ENCODE measurements around the gene PRKN. TPM values are rescaled to one million over a fixed set of nuclear protein-coding genes. Genes with fewer than 3 reads are reported as not detected.

PRKN gene
- total RNA-seq, 1 donor from 2014 or later, result not detected

DNA sequence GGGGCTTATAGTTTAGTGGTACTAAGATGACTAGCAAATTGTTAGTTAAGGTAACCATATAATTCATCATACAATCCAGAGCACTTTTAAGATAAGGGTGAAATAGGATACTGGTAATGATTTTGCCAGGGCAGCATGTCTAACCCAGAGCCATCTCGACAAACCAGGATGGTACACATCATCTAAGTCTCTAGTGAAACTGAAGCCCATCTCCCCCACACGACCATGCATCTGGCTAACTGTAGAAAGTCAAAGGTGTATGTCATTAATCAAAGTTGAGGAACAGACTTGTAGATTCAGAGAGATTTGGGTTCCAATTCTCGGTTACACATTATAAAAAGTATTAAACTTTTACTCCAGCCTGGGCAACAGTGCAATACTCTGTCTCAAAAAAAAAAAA, 78.3 kb downstream of the PRKN start:
- H3K27me3 Mint-ChIP-seq (ENCODE audit: low read depth), result no peaks in the 10 kb centered on the region
- intact Hi-C loops (cut with micrococcal nuclease), result no loop called here
- no peaks in the 10 kb centered on the region for H3K36me3 Mint-ChIP-seq (ENCODE audit: low read depth)
- H3K4me1 Mint-ChIP-seq (ENCODE audit: low read depth), result no peaks in the 10 kb centered on the region
- H3K4me3 Mint-ChIP-seq (ENCODE audit: low read depth), result no peak overlapping the region
- no peak for DNase-seq (ENCODE audit: low spot score)
- no peaks in the 10 kb centered on the region for H3K9me3 Mint-ChIP-seq
- H3K27ac Mint-ChIP-seq, result no peak overlapping the region

DNA sequence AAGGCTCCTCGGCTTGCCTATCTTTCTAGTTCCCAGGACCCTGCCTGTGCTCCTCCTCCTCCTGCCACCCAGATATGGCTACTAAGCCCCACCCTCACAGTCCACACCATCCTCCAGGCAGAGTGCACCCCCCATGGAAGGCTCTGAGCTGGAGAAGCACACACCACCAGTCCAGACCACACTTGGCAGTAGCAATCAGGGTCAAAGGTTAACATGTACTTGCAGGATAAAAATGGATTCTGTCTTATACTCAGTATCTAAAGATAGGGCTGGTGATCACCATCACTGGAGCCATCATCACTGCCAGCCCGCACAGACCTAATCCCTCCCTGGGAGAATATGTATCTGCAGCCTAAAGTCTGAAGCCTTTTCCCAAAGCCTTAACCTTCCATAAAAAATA, 83.4 kb downstream of the PRKN start:
- H3K9me3 Mint-ChIP-seq, result no peaks in the 10 kb centered on the region
- H3K4me1 Mint-ChIP-seq (ENCODE audit: low read depth), result no peaks in the 10 kb centered on the region
- H3K27me3 Mint-ChIP-seq (ENCODE audit: low read depth), result no peaks in the 10 kb centered on the region
- intact Hi-C loops (cut with micrococcal nuclease), result no loop called here
- no peak overlapping the region for H3K27ac Mint-ChIP-seq
- no peaks in the 10 kb centered on the region for H3K36me3 Mint-ChIP-seq (ENCODE audit: low read depth)
- DNase-seq (ENCODE audit: low spot score), result no peak
- H3K4me3 Mint-ChIP-seq (ENCODE audit: low read depth), result no peak overlapping the region

DNA sequence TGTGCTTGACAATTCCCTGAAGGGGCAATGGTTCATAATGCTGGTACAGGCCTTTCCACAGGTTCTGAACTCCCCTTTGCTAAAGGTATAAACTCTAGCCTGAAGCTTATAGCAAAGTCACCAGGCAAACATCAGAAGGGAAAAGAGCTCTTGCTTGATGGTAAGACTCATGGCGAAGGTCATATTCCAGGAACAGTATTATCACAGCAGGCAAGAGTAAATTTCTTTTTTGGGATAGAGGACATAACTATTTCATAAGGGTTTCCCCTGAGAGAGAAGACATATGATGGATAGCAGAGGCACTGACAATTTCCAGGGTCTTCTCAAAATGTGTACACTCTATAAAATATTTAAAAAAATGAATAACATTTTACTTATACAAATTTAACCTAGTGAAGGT, 86.8 kb downstream of the PRKN start:
- H3K9me3 Mint-ChIP-seq, result no peaks in the 10 kb centered on the region
- no peak overlapping the region for H3K4me3 Mint-ChIP-seq (ENCODE audit: low read depth)
- no peaks in the 10 kb centered on the region for H3K4me1 Mint-ChIP-seq (ENCODE audit: low read depth)
- intact Hi-C loops (cut with micrococcal nuclease), result no loop called here
- no peaks in the 10 kb centered on the region for H3K27me3 Mint-ChIP-seq (ENCODE audit: low read depth)
- no peaks in the 10 kb centered on the region for H3K36me3 Mint-ChIP-seq (ENCODE audit: low read depth)
- no peak overlapping the region for H3K27ac Mint-ChIP-seq
- DNase-seq (ENCODE audit: low spot score), result no peak

DNA sequence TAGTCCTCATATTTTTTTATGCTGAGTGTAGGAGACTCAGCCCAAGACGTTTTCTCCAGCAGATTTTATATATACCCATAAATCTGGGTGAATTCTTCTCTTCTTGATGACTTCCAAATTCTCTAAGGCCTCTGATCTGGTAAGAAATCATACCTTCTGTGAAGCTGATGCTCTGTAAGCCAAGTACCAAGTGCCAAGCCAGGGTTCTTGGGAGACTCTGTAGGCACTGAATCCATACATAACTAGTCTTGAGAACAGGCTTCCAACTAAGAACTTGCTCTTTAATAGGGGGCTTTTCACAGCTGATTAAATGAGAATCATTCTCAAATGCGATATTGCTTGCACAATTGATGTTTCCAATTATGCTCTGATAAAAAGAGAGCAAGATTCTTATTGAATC, 87.6 kb downstream of the PRKN start:
- intact Hi-C loops (cut with micrococcal nuclease), result no loop called here
- no peaks in the 10 kb centered on the region for H3K27me3 Mint-ChIP-seq (ENCODE audit: low read depth)
- no peak for DNase-seq (ENCODE audit: low spot score)
- no peak overlapping the region for H3K27ac Mint-ChIP-seq
- H3K4me3 Mint-ChIP-seq (ENCODE audit: low read depth), result no peak overlapping the region
- H3K36me3 Mint-ChIP-seq (ENCODE audit: low read depth), result no peaks in the 10 kb centered on the region
- no peaks in the 10 kb centered on the region for H3K9me3 Mint-ChIP-seq
- no peaks in the 10 kb centered on the region for H3K4me1 Mint-ChIP-seq (ENCODE audit: low read depth)

DNA sequence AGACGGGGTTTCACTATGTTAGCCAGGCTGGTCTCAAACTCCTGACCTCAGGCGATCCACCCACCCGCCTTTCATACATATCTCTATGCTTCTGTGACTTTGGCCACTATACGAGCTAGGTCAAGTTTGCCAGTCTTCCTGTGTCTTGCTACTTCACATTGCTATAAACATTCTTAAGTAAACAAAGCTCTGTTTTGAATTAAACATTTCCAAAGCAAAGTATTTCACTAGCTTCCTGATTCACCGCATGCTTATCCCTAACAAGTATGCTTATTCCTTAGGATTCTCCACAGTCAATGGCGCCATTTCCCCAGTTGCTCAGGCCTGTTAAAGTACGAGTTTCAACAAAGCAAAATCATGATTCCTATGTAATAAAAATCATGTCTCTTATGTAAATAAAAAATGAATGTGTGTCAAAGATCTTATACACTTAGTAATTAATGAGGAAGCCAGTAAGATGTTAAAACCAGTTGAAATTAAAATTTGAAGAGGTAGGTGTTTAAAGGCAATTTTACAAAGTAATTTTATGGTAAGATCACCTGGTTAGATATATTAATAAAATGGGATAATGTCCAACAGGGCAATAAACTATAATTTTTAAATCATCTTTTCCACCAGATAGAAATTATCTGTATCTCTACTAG, 88.5 kb downstream of the PRKN start:
- Mint-ChIP-seq H3K27me3 (ENCODE audit: low read depth) (no peaks in the 10 kb centered on the region), H3K36me3 (ENCODE audit: low read depth) (no peaks in the 10 kb centered on the region), H3K9me3 (no peaks in the 10 kb centered on the region), H3K27ac (no peak overlapping the region), H3K4me3 (ENCODE audit: low read depth) (no peak overlapping the region), H3K4me1 (ENCODE audit: low read depth) (no peaks in the 10 kb centered on the region)
- intact Hi-C loops (cut with micrococcal nuclease), result no loop called here
- no peak for DNase-seq (ENCODE audit: low spot score)

DNA sequence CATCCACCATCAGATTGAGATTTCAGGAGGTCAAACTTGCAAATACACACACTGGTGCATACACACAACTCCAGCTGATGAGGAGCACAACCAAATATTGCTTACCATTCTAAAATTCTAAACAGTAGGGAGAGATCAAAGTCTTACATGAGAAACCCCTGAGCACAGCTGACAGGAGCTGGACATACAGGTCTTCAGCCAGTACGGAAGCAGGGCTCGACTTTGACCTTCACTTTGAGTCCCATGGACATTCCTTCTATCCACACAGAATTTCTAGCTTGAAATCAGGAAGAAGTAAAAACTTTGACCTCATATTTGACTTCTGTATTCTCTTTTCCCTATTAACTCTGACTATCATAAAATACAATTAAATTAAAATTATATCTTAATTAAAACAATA, 90.2 kb downstream of the PRKN start:
- Mint-ChIP-seq H3K36me3 (ENCODE audit: low read depth) (no peaks in the 10 kb centered on the region), H3K4me3 (ENCODE audit: low read depth) (no peak overlapping the region)

DNA sequence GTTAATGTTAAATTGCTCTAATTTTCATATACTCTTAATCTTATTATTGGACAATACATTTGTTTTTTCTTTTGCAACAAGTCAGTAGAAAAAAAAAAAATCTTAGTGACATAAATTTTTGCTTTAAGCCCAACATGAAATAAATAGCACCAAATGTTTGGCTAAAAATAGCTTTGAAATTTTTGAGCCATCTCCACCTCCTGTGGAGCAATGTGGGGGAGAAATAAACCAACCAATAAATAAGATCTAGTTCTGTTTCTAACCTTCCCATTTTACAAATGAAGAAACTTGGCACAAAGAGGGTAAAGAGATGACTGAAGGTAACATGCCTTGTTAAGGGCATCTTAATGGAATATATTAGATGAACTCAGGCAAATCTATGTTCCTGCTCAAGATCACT, 91.4 kb downstream of the PRKN start:
- no peak for DNase-seq (ENCODE audit: low spot score)
- Mint-ChIP-seq H3K9me3 (no peaks in the 10 kb centered on the region), H3K36me3 (ENCODE audit: low read depth) (no peaks in the 10 kb centered on the region), H3K4me3 (ENCODE audit: low read depth) (no peak overlapping the region), H3K27me3 (ENCODE audit: low read depth) (no peaks in the 10 kb centered on the region), H3K27ac (no peak overlapping the region), H3K4me1 (ENCODE audit: low read depth) (no peaks in the 10 kb centered on the region)
- intact Hi-C loops (cut with micrococcal nuclease), result no loop called here

More for the DNA sequence above, 90.2 kb downstream of the PRKN start:
- Mint-ChIP-seq H3K4me1 (ENCODE audit: low read depth) (no peaks in the 10 kb centered on the region), H3K27ac (no peak overlapping the region), H3K27me3 (ENCODE audit: low read depth) (no peaks in the 10 kb centered on the region), H3K9me3 (no peaks in the 10 kb centered on the region)
- DNase-seq (ENCODE audit: low spot score), result no peak
- intact Hi-C loops (cut with micrococcal nuclease), result no loop called here

DNA sequence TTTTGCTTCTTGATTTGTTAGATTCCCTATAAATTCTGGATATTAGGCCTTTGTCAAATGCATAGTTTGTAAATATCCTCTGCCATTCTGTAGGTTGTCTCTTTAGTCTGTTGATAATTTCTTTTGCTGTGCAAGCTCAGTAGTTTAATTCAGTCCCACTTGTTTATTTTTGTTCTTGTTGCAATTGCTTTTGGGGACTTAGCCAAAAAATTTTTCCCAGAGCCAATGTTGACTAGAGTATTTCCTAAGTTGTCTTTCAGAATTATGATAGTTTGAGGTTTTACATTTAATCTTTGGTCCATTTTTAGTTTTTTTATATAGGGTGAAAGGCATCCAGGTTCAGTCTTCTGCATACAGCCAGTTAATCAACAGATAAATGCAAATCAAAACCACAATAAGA, 96.0 kb downstream of the PRKN start:
- Mint-ChIP-seq H3K27ac (no peak overlapping the region), H3K36me3 (ENCODE audit: low read depth) (no peaks in the 10 kb centered on the region), H3K27me3 (ENCODE audit: low read depth) (no peaks in the 10 kb centered on the region), H3K4me3 (ENCODE audit: low read depth) (no peak overlapping the region), H3K9me3 (no peaks in the 10 kb centered on the region), H3K4me1 (ENCODE audit: low read depth) (no peaks in the 10 kb centered on the region)
- intact Hi-C loops (cut with micrococcal nuclease), result no loop called here
- no peak for DNase-seq (ENCODE audit: low spot score)

DNA sequence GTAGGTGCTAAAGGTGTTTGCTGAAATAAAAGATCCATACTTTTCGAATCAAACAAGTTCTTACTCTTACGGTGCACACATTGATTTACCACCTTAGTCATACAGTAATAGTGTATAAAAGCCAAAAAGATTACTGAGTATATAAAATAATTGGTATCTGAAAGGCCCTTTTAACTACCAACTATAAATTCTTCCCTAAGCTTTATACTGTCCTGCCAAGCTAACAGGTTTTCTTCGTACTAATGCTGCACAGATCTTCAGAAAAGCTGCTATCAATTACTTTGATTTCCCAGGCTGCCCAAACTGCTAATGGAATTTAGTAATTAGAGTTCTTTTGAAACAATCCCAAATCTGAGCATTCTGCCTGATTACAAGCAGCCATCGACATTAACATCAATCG, 97.5 kb downstream of the PRKN start:
- Mint-ChIP-seq H3K36me3 (ENCODE audit: low read depth) (no peaks in the 10 kb centered on the region), H3K4me1 (ENCODE audit: low read depth) (no peaks in the 10 kb centered on the region), H3K27me3 (ENCODE audit: low read depth) (no peaks in the 10 kb centered on the region), H3K9me3 (no peaks in the 10 kb centered on the region), H3K4me3 (ENCODE audit: low read depth) (no peak overlapping the region), H3K27ac (no peak overlapping the region)
- intact Hi-C loops (cut with micrococcal nuclease), result no loop called here
- no peak for DNase-seq (ENCODE audit: low spot score)

DNA sequence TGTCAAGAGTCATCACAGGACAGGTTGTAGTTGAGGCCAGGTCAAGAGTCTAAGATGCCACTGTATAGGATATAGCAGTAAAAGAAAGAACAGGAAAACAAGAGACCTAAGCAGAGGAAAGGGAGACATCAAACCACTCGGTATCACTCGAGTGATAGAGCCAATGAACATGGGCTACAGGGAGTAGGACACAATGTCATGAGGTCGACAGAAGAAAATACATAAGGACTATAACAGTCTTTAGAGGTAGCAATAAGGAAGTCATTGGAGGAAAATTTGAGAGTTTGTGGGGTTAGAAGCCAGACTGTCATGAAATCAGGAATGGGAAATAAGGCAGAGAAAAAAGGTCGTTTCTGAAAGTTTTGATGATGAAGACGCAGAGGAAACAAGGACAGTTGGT, 99.7 kb downstream of the PRKN start:
- intact Hi-C loops (cut with micrococcal nuclease), result no loop called here
- no peaks in the 10 kb centered on the region for H3K36me3 Mint-ChIP-seq (ENCODE audit: low read depth)
- H3K9me3 Mint-ChIP-seq, result no peaks in the 10 kb centered on the region

DNA sequence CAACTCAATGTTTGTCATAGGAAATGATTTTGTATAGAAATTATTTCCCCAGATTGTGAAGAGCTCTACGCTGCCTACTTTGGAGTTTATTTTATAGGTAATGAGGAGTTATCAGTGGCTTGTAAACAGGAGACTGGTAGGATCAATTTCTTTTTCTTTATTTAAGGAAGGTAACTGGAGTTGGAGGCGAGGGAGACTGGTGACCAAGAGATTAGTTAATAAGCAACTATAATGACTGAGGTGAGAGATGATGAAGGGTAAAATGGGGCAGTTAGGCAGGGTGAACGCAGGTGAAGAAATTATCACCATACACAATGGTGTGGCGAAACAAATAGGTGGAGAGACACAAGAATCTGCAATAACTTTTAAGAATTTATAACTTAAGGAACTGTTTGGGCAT, 100.2 kb downstream of the PRKN start:
- Mint-ChIP-seq H3K4me3 (ENCODE audit: low read depth) (no peak overlapping the region), H3K27ac (no peak overlapping the region), H3K9me3 (no peaks in the 10 kb centered on the region), H3K4me1 (ENCODE audit: low read depth) (no peaks in the 10 kb centered on the region), H3K27me3 (ENCODE audit: low read depth) (no peaks in the 10 kb centered on the region), H3K36me3 (ENCODE audit: low read depth) (no peaks in the 10 kb centered on the region)
- no peak for DNase-seq (ENCODE audit: low spot score)
- intact Hi-C loops (cut with micrococcal nuclease), result no loop called here

More for the DNA sequence above, 99.7 kb downstream of the PRKN start:
- H3K4me1 Mint-ChIP-seq (ENCODE audit: low read depth), result no peaks in the 10 kb centered on the region
- no peaks in the 10 kb centered on the region for H3K27me3 Mint-ChIP-seq (ENCODE audit: low read depth)
- no peak overlapping the region for H3K4me3 Mint-ChIP-seq (ENCODE audit: low read depth)
- DNase-seq (ENCODE audit: low spot score), result no peak
- H3K27ac Mint-ChIP-seq, result no peak overlapping the region

DNA sequence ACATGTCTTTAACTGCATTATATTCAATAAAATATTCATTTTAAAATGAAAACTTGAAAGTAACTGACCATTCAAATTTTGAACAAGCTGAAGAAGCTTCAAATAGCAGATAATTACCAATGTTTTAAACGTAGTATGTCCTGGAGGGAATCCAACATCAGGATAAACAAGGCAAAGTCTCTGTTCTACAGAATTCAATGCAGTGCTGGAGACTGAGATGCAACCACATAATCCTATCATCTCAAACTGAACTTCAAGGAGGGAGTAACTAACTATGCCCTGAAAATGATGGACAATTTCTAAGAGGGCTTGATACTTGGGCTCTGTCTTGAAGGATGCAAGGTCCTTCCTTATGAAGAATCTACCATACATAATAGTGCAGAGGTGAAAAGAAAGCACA, 100.7 kb downstream of the PRKN start:
- Mint-ChIP-seq H3K4me3 (ENCODE audit: low read depth) (no peak overlapping the region), H3K4me1 (ENCODE audit: low read depth) (no peaks in the 10 kb centered on the region), H3K27me3 (ENCODE audit: low read depth) (no peaks in the 10 kb centered on the region), H3K27ac (no peak overlapping the region), H3K36me3 (ENCODE audit: low read depth) (no peaks in the 10 kb centered on the region), H3K9me3 (no peaks in the 10 kb centered on the region)
- intact Hi-C loops (cut with micrococcal nuclease), result no loop called here
- no peak for DNase-seq (ENCODE audit: low spot score)

DNA sequence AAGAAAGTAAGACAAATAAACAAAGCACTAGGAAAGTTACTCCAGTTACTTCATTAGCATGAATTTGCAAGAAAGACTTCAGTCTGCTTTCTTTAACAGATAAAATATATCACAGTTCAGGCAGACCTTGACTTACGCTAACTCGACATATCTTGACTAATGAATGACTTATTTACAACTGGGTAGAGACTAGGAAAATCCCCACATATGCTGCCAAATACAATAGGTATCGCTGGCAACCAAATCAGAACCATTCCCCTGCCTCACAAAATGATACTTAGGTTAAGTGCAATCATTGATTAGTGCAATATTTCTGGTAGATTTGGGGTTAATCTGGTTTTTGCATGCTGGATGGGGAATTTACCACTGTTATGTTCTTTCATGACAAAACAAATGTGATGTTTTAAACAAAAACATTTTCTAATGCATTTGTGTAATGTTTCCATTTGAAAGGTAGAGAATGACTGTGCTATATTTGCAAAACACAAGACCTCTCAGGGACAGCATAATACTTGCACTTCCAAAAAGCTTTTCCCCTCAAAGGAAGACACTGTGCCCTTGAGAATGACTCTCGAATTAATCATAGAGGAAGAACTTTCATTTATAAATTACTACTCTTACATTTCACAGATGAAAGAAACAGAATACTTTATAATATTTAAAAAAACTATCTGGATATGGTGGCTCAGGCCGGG, 101.6 kb downstream of the PRKN start:
- Mint-ChIP-seq H3K4me3 (ENCODE audit: low read depth) (no peak overlapping the region), H3K27me3 (ENCODE audit: low read depth) (no peaks in the 10 kb centered on the region), H3K36me3 (ENCODE audit: low read depth) (no peaks in the 10 kb centered on the region), H3K27ac (no peak overlapping the region), H3K4me1 (ENCODE audit: low read depth) (peaks cover 4% of the 10 kb centered on the region), H3K9me3 (no peaks in the 10 kb centered on the region)
- intact Hi-C loops (cut with micrococcal nuclease), result no loop called here
- DNase-seq (ENCODE audit: low spot score), result no peak
